Gastroesophageal sphincter (tissue), 3 donors: ENCODE measurements around the gene GALNT18.

Experiments
- POLR2A ChIP-seq, 2 donors: fragments of 450-650 bp; IDR thresholded peaks; one replicate each; pipeline ENCODE4 v1.6.1; 2017; ENCODE audit warnings: antibody characterized with exemption in 2 of 2, mild to moderate bottlenecking in 2 of 2, moderate library complexity in 1 of 2
- POLR2AphosphoS5 ChIP-seq: sonication (generic); formaldehyde crosslinking; IDR thresholded peaks from one replicate; pipeline ENCODE4 v1.6.1; 2017; ENCODE audit warnings: antibody characterized with exemption
- TF ChIP-seq, protein P1 (sequence below), 4 experiments: fragments of 200-600 bp in 2 of 4; fragments of 450-650 bp in 2 of 4; sonication (generic) in 1 of 4; IDR thresholded peaks; one replicate each; pipeline ENCODE4 v1.5.1; 2017 to 2019; ENCODE audit warnings: antibody characterized with exemption in 4 of 4, mild to moderate bottlenecking in 2 of 4, moderate library complexity in 2 of 4

DNA sequence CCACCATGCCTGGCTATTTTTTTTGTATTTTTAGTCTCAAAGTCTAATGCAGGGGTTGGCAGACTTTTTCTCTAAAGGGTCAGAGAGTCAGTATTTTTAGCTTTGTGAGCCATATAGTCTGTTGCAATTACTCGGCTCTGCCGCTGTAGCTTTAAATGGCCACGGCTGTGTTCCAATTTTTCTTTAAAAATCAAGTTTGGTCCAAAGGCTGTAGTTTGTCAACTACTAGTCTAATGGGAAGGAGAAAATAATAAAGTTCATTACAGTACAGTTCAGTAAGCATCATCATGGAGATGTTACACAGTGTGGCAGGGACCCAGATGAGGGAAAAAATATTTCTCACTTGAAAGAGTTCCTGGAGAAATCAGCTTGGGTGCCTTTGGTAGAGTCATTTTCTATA lies 376.4 kb downstream of the GALNT18 start:
- TF ChIP-seq, protein P1, sequence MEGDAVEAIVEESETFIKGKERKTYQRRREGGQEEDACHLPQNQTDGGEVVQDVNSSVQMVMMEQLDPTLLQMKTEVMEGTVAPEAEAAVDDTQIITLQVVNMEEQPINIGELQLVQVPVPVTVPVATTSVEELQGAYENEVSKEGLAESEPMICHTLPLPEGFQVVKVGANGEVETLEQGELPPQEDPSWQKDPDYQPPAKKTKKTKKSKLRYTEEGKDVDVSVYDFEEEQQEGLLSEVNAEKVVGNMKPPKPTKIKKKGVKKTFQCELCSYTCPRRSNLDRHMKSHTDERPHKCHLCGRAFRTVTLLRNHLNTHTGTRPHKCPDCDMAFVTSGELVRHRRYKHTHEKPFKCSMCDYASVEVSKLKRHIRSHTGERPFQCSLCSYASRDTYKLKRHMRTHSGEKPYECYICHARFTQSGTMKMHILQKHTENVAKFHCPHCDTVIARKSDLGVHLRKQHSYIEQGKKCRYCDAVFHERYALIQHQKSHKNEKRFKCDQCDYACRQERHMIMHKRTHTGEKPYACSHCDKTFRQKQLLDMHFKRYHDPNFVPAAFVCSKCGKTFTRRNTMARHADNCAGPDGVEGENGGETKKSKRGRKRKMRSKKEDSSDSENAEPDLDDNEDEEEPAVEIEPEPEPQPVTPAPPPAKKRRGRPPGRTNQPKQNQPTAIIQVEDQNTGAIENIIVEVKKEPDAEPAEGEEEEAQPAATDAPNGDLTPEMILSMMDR (IDR thresholded peaks at IDR 0.05), result peak in 1 of 4 experiments; percentile 47
- peak; percentile 48 for TF ChIP-seq POLR2AphosphoS5
- no peak for TF ChIP-seq POLR2A (IDR thresholded peaks at IDR 0.05)
